GM23248 (cell line): ENCODE results near the gene PICALM. TPM values are rescaled to one million over a fixed set of nuclear protein-coding genes. Genes with fewer than 3 reads are reported as not detected.
A peak's percentile ranks its signal among the peaks of the same experiment; 100 is the strongest.
"Not testable (repeated sequence)": the region's sequence is repeated elsewhere in the genome, so short reads cannot be mapped to it uniquely, and the experiment has no call there.

Source experiments
- DNase-seq: peaks from one replicate; pipeline ENCODE4 v3.0.0-alpha.2; 2015
- H2AFZ ChIP-seq: fragments of 200-600 bp; sonication (generic); 2 replicates; pipeline ENCODE4 v1.6.1; 2016; ENCODE audit warnings: antibody characterized with exemption
- H3F3A ChIP-seq: fragments of 200-600 bp; sonication (generic); 2 replicates; pipeline ENCODE4 v1.6.1; 2016; ENCODE audit warnings: mild to moderate bottlenecking, antibody characterized with exemption, mixed run types; ENCODE audit not compliant: insufficient read depth
- H3K27ac ChIP-seq: fragments of 200-600 bp; sonication (generic); 2 replicates; pipeline ENCODE4 v1.5.1; 2016; ENCODE audit warnings: mild to moderate bottlenecking
- H3K27me3 ChIP-seq: fragments of 200-600 bp; sonication (generic); replicated peaks from 2 replicates; pipeline ENCODE4 v1.6.1; 2016; ENCODE audit warnings: mild to moderate bottlenecking; ENCODE audit not compliant: insufficient read depth
- H3K36me3 ChIP-seq: fragments of 200-600 bp; sonication (generic); 2 replicates; pipeline ENCODE4 v1.6.1; 2016; ENCODE audit warnings: low read depth, mild to moderate bottlenecking
- H3K4me1 ChIP-seq: fragments of 200-600 bp; sonication (generic); 2 replicates; pipeline ENCODE4 v1.6.1; 2016; ENCODE audit warnings: mild to moderate bottlenecking; ENCODE audit not compliant: insufficient read depth
- H3K4me2 ChIP-seq: fragments of 200-600 bp; sonication (generic); one replicate; pipeline ENCODE4 v1.6.1; 2016; ENCODE audit warnings: mild to moderate bottlenecking; ENCODE audit not compliant: unreplicated experiment
- H3K4me3 ChIP-seq: fragments of 200-600 bp; sonication (generic); 2 replicates; pipeline ENCODE4 v1.5.1; 2016; ENCODE audit warnings: mild to moderate bottlenecking
- H3K79me2 ChIP-seq: fragments of 200-600 bp; sonication (generic); 2 replicates; pipeline ENCODE4 v1.6.1; 2016; ENCODE audit warnings: mild to moderate bottlenecking; ENCODE audit not compliant: insufficient read depth
- H3K9ac ChIP-seq: fragments of 200-600 bp; sonication (generic); 2 replicates; pipeline ENCODE4 v1.6.1; 2016; ENCODE audit warnings: mild to moderate bottlenecking
- H3K9me2 ChIP-seq: fragments of 200-600 bp; sonication (generic); 2 replicates; pipeline ENCODE4 v1.6.1; 2016; ENCODE audit warnings: mixed run types, mild to moderate bottlenecking, moderate library complexity; ENCODE audit not compliant: insufficient read depth
- H3K9me3 ChIP-seq: fragments of 200-600 bp; sonication (generic); one replicate; pipeline ENCODE4 v1.6.1; 2017; ENCODE audit warnings: low read depth
- H4K20me1 ChIP-seq: fragments of 200-600 bp; sonication (generic); 2 replicates; pipeline ENCODE4 v1.6.0; 2016; ENCODE audit not compliant: insufficient read depth
- EZH2 ChIP-seq: fragments of 200-600 bp; sonication (generic); IDR thresholded peaks from 2 replicates; pipeline ENCODE4 v1.6.1; 2018; ENCODE audit warnings: antibody characterized with exemption, mild to moderate bottlenecking; ENCODE audit not compliant: insufficient read depth, poor library complexity, severe bottlenecking
- EZH2phosphoT487 ChIP-seq: fragments of 200-600 bp; sonication (generic); IDR thresholded peaks from 2 replicates; pipeline ENCODE4 v1.6.1; 2018; ENCODE audit warnings: antibody characterized with exemption, moderate library complexity, mild to moderate bottlenecking, low read depth; ENCODE audit not compliant: insufficient read depth
- WGBS, 2 experiments: methylation state at CpG; one replicate each; pipeline ENCODE4 v1.1.6; 2015 to 2017; ENCODE audit warnings: low lambda C conversion rate in 2 of 2, low coverage in 1 of 2; ENCODE audit errors: missing lambda C conversion rate in 2 of 2; 5-methylcytosine and 5-hydroxymethylcytosine counted together
- in situ Hi-C: fragments of 300-500 bp; cut with MboI; formaldehyde crosslinking; loops from 2 replicates; pipeline ENCODE4 v1.15.0; 2020
- polyA plus RNA-seq: library from polyadenylated mRNA; unstranded; fragments of >200 nt; fragmentation: Nextera tagmentation; extraction: Ambion mirVana; gene quantifications from 2 replicates; pipeline ENCODE4 v1.2.1, GENCODE V29; 2016
- total RNA-seq: library from RNA; depleted of rRNA; stranded (reverse); fragments of >200 nt; shearing (Covaris generic); gene quantifications from 2 replicates; pipeline ENCODE4 v1.2.3, GENCODE V29; 2014

The PICALM gene
- total and polyA plus RNA-seq, 2 experiments from 2014 or later = 73.2 to 310 TPM

- H3K9me3 ChIP-seq = no peaks in the 10 kb centered on the region
- DNase-seq = peak; percentile 60
- H3K4me2 ChIP-seq = peak overlapping the region; percentile 81
- H3K27ac ChIP-seq = peak overlapping the region; percentile 90
- TF ChIP-seq EZH2 = no peak
- TF ChIP-seq EZH2phosphoT487 = no peak
- 54 to 62% methylated on average over 3 of the region's 3 CpGs for WGBS, 2 experiments
- H2AFZ ChIP-seq = peak overlapping the region; percentile 21
- H3K4me1 ChIP-seq = peaks cover 34% of the 10 kb centered on the region
- no peaks in the 10 kb centered on the region for H3K27me3 ChIP-seq
- no peaks in the 10 kb centered on the region for H3K79me2 ChIP-seq
- no peaks in the 10 kb centered on the region for H3K9me2 ChIP-seq
- H3F3A ChIP-seq = peaks cover 26% of the 10 kb centered on the region
- no peaks in the 10 kb centered on the region for H4K20me1 ChIP-seq
- H3K9ac ChIP-seq = peak overlapping the region; percentile 72
- in situ Hi-C loops = no loop called here
- H3K4me3 ChIP-seq = peak overlapping the region; percentile 47
- H3K36me3 ChIP-seq = no peaks in the 10 kb centered on the region
Measured at GRCh38 chr11:86115542-86116385, 46.9 kb upstream of the PICALM start.

- WGBS, 2 experiments = 88% methylated on average over 11 to 13 of the region's 13 CpGs
- H3K9ac ChIP-seq = no peak overlapping the region
- no peaks in the 10 kb centered on the region for H3K27me3 ChIP-seq
Measured at GRCh38 chr11:86108890-86109638, 40.2 kb upstream of the PICALM start.

GRCh38 chr11:86108191-86108590, 39.3 kb upstream of the PICALM start:
- H3K4me3 ChIP-seq = no peak overlapping the region
- peaks cover 7% of the 10 kb centered on the region; the same call in 1 of the 2 replicates for H3F3A ChIP-seq
- in situ Hi-C loops = no loop called here
- no peak overlapping the region for H3K27ac ChIP-seq
- WGBS, 2 experiments = 87 to 95% methylated on average over 3 of the region's 3 CpGs
- no peak overlapping the region for H3K9ac ChIP-seq
- H3K36me3 ChIP-seq = no peaks in the 10 kb centered on the region
- no peaks in the 10 kb centered on the region for H3K9me3 ChIP-seq
- no peaks in the 10 kb centered on the region for H3K9me2 ChIP-seq
- DNase-seq = no peak
- H3K4me1 ChIP-seq = peaks cover 11% of the 10 kb centered on the region; the same call in 1 of the 2 replicates
- H2AFZ ChIP-seq = no peak overlapping the region
- no peaks in the 10 kb centered on the region for H3K79me2 ChIP-seq
- TF ChIP-seq EZH2 (no peak), EZH2phosphoT487 (no peak)
- no peak overlapping the region for H3K4me2 ChIP-seq
- H3K27me3 ChIP-seq = no peaks in the 10 kb centered on the region
- no peaks in the 10 kb centered on the region for H4K20me1 ChIP-seq

More at GRCh38 chr11:86108890-86109638, 40.2 kb upstream of the PICALM start:
- no peaks in the 10 kb centered on the region for H3K9me3 ChIP-seq
- no peaks in the 10 kb centered on the region for H4K20me1 ChIP-seq
- no peak for DNase-seq
- no peaks in the 10 kb centered on the region for H3K9me2 ChIP-seq
- H3K4me2 ChIP-seq = no peak overlapping the region
- no peak overlapping the region for H3K4me3 ChIP-seq
- H3K27ac ChIP-seq = no peak overlapping the region
- no peaks in the 10 kb centered on the region for H3K79me2 ChIP-seq
- no peak overlapping the region for H2AFZ ChIP-seq
- TF ChIP-seq EZH2 (no peak), EZH2phosphoT487 (no peak)
- peaks cover 7% of the 10 kb centered on the region; the same call in 1 of the 2 replicates for H3F3A ChIP-seq
- H3K4me1 ChIP-seq = peaks cover 11% of the 10 kb centered on the region; the same call in 1 of the 2 replicates
- no peaks in the 10 kb centered on the region for H3K36me3 ChIP-seq
- in situ Hi-C loops = no loop called here

- Histone ChIP-seq H3K9ac (no peak overlapping the region), H3K9me3 (no peaks in the 10 kb centered on the region), H2AFZ (no peak overlapping the region), H3K4me3 (no peak overlapping the region), H3K79me2 (no peaks in the 10 kb centered on the region), H3K27ac (peak overlapping the region; percentile 13; the same call in 1 of the 2 replicates), H3F3A (peaks cover 18% of the 10 kb centered on the region), H4K20me1 (no peaks in the 10 kb centered on the region), H3K4me1 (peaks cover 19% of the 10 kb centered on the region), H3K36me3 (no peaks in the 10 kb centered on the region), H3K4me2 (peak overlapping the region; percentile 2), H3K27me3 (no peaks in the 10 kb centered on the region), H3K9me2 (peaks cover 6% of the 10 kb centered on the region; the same call in 1 of the 2 replicates)
- no peak for TF ChIP-seq EZH2phosphoT487
- no peak for TF ChIP-seq EZH2
- WGBS, 2 experiments = 52 to 53% methylated on average over 2 of the region's 2 CpGs
- peak; percentile 78 for DNase-seq
- in situ Hi-C loops = no loop called here
Measured at GRCh38 chr11:86106916-86107315, 38.0 kb upstream of the PICALM start.

GRCh38 chr11:86106031-86106430, 37.1 kb upstream of the PICALM start:
- H3K9ac ChIP-seq, H3K4me2 ChIP-seq, H3K27ac ChIP-seq, H3K9me3 ChIP-seq, H3K9me2 ChIP-seq, H4K20me1 ChIP-seq, H3K27me3 ChIP-seq, H3K36me3 ChIP-seq, DNase-seq, H3K79me2 ChIP-seq, H3K4me3 ChIP-seq, in situ Hi-C loops, H2AFZ ChIP-seq: not testable (repeated sequence)
- peaks cover 27% of the 10 kb centered on the region for H3F3A ChIP-seq
- H3K4me1 ChIP-seq = peaks cover 27% of the 10 kb centered on the region
- WGBS, 2 experiments = 85 to 90% methylated on average over 3 of the region's 3 CpGs

GRCh38 chr11:86105601-86106000, 36.7 kb upstream of the PICALM start:
- H3K79me2 ChIP-seq, H2AFZ ChIP-seq, H3K27ac ChIP-seq, H3K4me3 ChIP-seq, H3K27me3 ChIP-seq, H3K4me2 ChIP-seq, H3K9me3 ChIP-seq, H3K9ac ChIP-seq, DNase-seq, H3K36me3 ChIP-seq, H4K20me1 ChIP-seq, in situ Hi-C loops, H3K9me2 ChIP-seq: not testable (repeated sequence)
- WGBS, 2 experiments = 83 to 100% methylated on average over 1 of the region's 2 CpGs
- peaks cover 32% of the 10 kb centered on the region for H3F3A ChIP-seq
- peaks cover 30% of the 10 kb centered on the region for H3K4me1 ChIP-seq
